Mesendoderm (in vitro differentiated cells): ENCODE measurements around the gene GBX1.

Experiments used
- DNase-seq: peaks from one replicate; pipeline ENCODE4 v3.0.0; 2013
- H2AK5ac ChIP-seq: 2 replicates; pipeline ENCODE4 v1.6.1; 2013; ENCODE audit warnings: low read length, inconsistent platforms
- H2BK120ac ChIP-seq: 2 replicates; pipeline ENCODE4 v1.6.1; 2013; ENCODE audit warnings: low read depth, mild to moderate bottlenecking, low read length, moderate library complexity, mixed read lengths
- H2BK15ac ChIP-seq: replicated peaks from 2 replicates; pipeline ENCODE4 v1.6.1; 2013; ENCODE audit warnings: low read depth, mild to moderate bottlenecking, moderate library complexity
- H2BK5ac ChIP-seq: 2 replicates; pipeline ENCODE4 v1.6.1; 2013; ENCODE audit warnings: low read length, inconsistent platforms
- H3K18ac ChIP-seq: 2 replicates; pipeline ENCODE4 v1.6.1; 2013; ENCODE audit warnings: mild to moderate bottlenecking, low read length, mixed read lengths
- H3K23ac ChIP-seq: one replicate; pipeline ENCODE4 v1.6.1; 2013; ENCODE audit warnings: low read length
- H3K27ac ChIP-seq: 2 replicates; pipeline ENCODE4 v1.5.1; 2013; ENCODE audit warnings: low read depth, mild to moderate bottlenecking, inconsistent platforms, low read length, moderate library complexity
- H3K27me3 ChIP-seq: 2 replicates; pipeline ENCODE4 v1.6.1; 2013; ENCODE audit warnings: low read length, control low read depth, mild to moderate bottlenecking, inconsistent platforms; ENCODE audit not compliant: insufficient read depth, poor library complexity
- H3K36me3 ChIP-seq: 2 replicates; pipeline ENCODE4 v1.6.1; 2013; ENCODE audit warnings: low read length, inconsistent platforms; ENCODE audit not compliant: control insufficient read depth, insufficient read depth
- H3K4ac ChIP-seq: one replicate; pipeline ENCODE4 v1.6.1; 2013; ENCODE audit warnings: low read depth, mild to moderate bottlenecking, low read length, moderate library complexity
- H3K4me1 ChIP-seq: 2 replicates; pipeline ENCODE4 v1.6.1; 2013; ENCODE audit warnings: low read depth, low read length, inconsistent platforms; ENCODE audit not compliant: control insufficient read depth
- H3K4me2 ChIP-seq: 2 replicates; pipeline ENCODE4 v1.6.1; 2013; ENCODE audit warnings: low read length
- H3K4me3 ChIP-seq: 2 replicates; pipeline ENCODE4 v1.5.1; 2013; ENCODE audit warnings: mild to moderate bottlenecking, low read length
- H3K56ac ChIP-seq: one replicate; pipeline ENCODE4 v1.6.1; 2013; ENCODE audit warnings: low read length
- H3K79me1 ChIP-seq: 2 replicates; pipeline ENCODE4 v1.6.1; 2013; ENCODE audit warnings: low read length, inconsistent platforms
- H3K79me2 ChIP-seq: 2 replicates; pipeline ENCODE4 v1.6.1; 2013; ENCODE audit warnings: mild to moderate bottlenecking, low read length; ENCODE audit not compliant: control insufficient read depth, insufficient read depth
- H3K9ac ChIP-seq: 2 replicates; pipeline ENCODE4 v1.6.1; 2013; ENCODE audit warnings: low read length, inconsistent platforms
- H4K5ac ChIP-seq: one replicate; pipeline ENCODE4 v1.6.1; 2013; ENCODE audit warnings: low read length
- H4K8ac ChIP-seq: one replicate; pipeline ENCODE4 v1.6.1; 2013; ENCODE audit warnings: low read depth, mild to moderate bottlenecking, control low read depth, low read length, moderate library complexity
- WGBS: extraction: QIAGEN DNeasy Blood & Tissue Kit; methylation state at CpG from one replicate; pipeline ENCODE4 v1.1.7; 2013; ENCODE audit warnings: low lambda C conversion rate, missing lambda C conversion rate; ENCODE audit not compliant: insufficient coverage; ENCODE audit errors: extremely low coverage; 5-methylcytosine and 5-hydroxymethylcytosine counted together

The GBX1 gene

DNA sequence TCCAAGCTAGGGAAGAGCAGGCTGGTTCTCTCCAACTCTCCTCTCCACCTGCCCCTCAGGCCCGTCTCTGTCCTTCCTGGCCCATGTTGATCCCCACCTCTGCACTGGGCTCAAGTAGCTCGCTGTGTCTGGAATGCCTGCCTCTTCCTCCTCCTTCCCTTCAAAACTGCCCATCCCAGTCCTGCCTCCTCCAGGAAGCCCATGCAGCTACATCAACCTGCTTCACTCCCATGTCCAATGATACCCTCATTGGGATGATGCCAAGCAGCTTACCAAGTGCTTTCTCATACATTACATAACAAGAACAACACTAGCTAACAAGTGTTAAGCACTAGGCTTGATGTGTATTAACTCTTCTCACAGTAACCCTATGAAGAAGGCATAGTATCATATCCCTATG is 11.3 kb upstream of the GBX1 start:
- no peak overlapping the region for H3K9ac ChIP-seq
- H3K18ac ChIP-seq: no peak overlapping the region
- H3K79me2 ChIP-seq: no peaks in the 10 kb centered on the region
- no peak for DNase-seq
- H3K27me3 ChIP-seq: no peaks in the 10 kb centered on the region
- no peak overlapping the region for H3K4me2 ChIP-seq
- H2BK120ac ChIP-seq: no peak overlapping the region
- H3K36me3 ChIP-seq: no peaks in the 10 kb centered on the region
- H3K79me1 ChIP-seq: no peaks in the 10 kb centered on the region
- H3K27ac ChIP-seq: no peak overlapping the region
- H2BK5ac ChIP-seq: no peak overlapping the region
- no peak overlapping the region for H3K4ac ChIP-seq
- no peak overlapping the region for H4K8ac ChIP-seq
- H3K23ac ChIP-seq: no peak overlapping the region
- no peaks in the 10 kb centered on the region for H3K4me1 ChIP-seq
- no peak overlapping the region for H2AK5ac ChIP-seq
- no CpG with 5 or more reads among the region's 2 CpGs for WGBS
- peak overlapping the region; percentile 3 for H3K56ac ChIP-seq
- no peak overlapping the region for H2BK15ac ChIP-seq
- no peak overlapping the region for H3K4me3 ChIP-seq
- no peak overlapping the region for H4K5ac ChIP-seq

DNA sequence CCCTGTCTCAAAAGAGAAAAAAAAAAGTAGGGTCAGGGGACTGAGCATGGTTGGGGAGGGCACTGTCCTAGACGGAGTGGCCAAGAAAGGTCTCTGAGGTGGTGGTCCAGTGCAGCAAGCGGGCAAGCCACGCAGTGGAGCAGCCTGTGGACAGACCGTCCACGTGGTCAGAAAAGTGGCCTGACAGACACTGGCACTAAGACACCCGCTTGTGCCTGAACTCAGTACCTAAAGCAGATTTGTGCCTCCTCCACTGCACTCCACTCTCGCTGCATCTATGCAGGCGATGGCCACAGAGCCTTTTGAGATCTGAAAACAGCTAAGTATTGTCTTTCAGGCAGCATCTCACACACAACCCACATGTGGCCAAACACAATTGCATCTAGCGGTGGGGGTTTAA is 10.7 kb upstream of the GBX1 start:
- Histone ChIP-seq H2AK5ac (no peak overlapping the region), H4K5ac (no peak overlapping the region), H3K4me1 (no peaks in the 10 kb centered on the region), H2BK5ac (no peak overlapping the region), H3K9ac (no peak overlapping the region), H2BK15ac (no peak overlapping the region), H3K18ac (no peak overlapping the region), H3K4me2 (no peak overlapping the region), H3K4ac (no peak overlapping the region), H3K23ac (no peak overlapping the region), H3K27ac (no peak overlapping the region), H3K27me3 (peaks cover 1% of the 10 kb centered on the region), H2BK120ac (no peak overlapping the region), H3K4me3 (no peak overlapping the region), H4K8ac (no peak overlapping the region), H3K56ac (no peak overlapping the region), H3K36me3 (no peaks in the 10 kb centered on the region), H3K79me1 (no peaks in the 10 kb centered on the region), H3K79me2 (no peaks in the 10 kb centered on the region)
- DNase-seq: no peak
- WGBS: no CpG with 5 or more reads among the region's 9 CpGs

- Histone ChIP-seq H3K27me3 (peaks cover 5% of the 10 kb centered on the region), H3K27ac (no peak overlapping the region), H2BK120ac (no peak overlapping the region), H3K4ac (no peak overlapping the region), H2BK5ac (no peak overlapping the region), H3K18ac (no peak overlapping the region), H3K79me1 (no peaks in the 10 kb centered on the region), H3K79me2 (no peaks in the 10 kb centered on the region), H3K4me3 (no peak overlapping the region), H2AK5ac (no peak overlapping the region), H3K4me1 (no peaks in the 10 kb centered on the region), H2BK15ac (no peak overlapping the region), H3K56ac (no peak overlapping the region), H3K36me3 (no peaks in the 10 kb centered on the region), H4K8ac (no peak overlapping the region), H3K4me2 (no peak overlapping the region), H3K9ac (no peak overlapping the region), H4K5ac (no peak overlapping the region), H3K23ac (no peak overlapping the region)
- no CpG with 5 or more reads among the region's 1 CpG for WGBS
- no peak for DNase-seq
These were observed 9.8 kb upstream of the GBX1 start for GRCh38 chr7:151177310-151177709.

DNA sequence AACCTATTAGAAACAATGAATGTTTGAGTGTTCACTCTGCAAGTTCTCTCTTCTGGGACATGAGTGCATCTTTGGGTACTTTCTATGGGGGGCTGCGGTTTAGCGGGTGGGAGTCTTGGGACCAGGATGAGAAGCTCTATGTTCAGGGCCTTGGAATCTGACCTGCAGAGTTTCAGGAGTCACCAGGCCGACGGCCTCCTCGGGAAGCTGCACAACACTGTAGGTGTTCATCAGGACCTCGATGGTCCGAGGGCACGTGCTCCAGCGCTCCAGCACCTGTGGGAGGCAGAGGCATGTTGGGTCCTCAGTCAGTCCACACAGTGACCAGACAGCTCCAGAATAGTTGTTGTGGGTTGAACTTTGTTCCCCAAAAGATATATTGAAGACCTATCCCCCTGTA is 8.9 kb upstream of the GBX1 start:
- no peaks in the 10 kb centered on the region for H3K79me1 ChIP-seq
- H4K8ac ChIP-seq: no peak overlapping the region
- no peak overlapping the region for H3K4me3 ChIP-seq
- DNase-seq: no peak
- no peak overlapping the region for H2BK5ac ChIP-seq
- no peak overlapping the region for H3K27ac ChIP-seq
- no peak overlapping the region for H3K4ac ChIP-seq
- H3K27me3 ChIP-seq: peaks cover 5% of the 10 kb centered on the region
- H3K18ac ChIP-seq: no peak overlapping the region
- H3K23ac ChIP-seq: no peak overlapping the region
- no peak overlapping the region for H3K9ac ChIP-seq
- H2BK15ac ChIP-seq: no peak overlapping the region
- H3K4me2 ChIP-seq: no peak overlapping the region
- H2AK5ac ChIP-seq: no peak overlapping the region
- H3K36me3 ChIP-seq: no peaks in the 10 kb centered on the region
- H2BK120ac ChIP-seq: no peak overlapping the region
- no peaks in the 10 kb centered on the region for H3K4me1 ChIP-seq
- WGBS: no CpG with 5 or more reads among the region's 9 CpGs
- no peak overlapping the region for H3K56ac ChIP-seq
- no peaks in the 10 kb centered on the region for H3K79me2 ChIP-seq
- no peak overlapping the region for H4K5ac ChIP-seq

DNA sequence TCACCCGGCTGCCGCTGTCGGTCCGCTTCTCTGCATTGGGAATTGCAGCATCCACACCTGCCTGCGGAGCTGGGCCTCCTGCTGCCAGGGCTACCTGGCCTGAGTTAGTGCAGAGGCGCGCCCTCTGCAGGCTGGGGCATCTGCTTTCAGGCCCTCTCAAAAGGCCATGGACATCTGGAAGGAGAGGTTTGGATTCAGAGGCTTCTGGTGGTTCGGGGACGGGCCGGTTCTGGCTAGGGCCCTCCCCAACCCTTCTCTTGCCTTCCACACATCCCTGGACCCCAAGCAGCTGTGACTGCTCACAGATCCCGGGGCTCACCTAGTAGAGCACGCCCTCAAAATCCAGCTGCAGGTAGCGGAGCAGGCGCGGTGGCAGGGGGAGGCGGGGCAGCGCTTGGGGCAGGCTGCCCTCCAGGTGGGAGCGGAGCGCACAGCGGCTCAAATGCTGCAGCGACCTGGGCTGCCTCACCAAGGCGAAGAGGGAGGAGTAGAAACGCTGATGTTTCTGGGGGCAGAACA is 8.4 kb upstream of the GBX1 start:
- peaks cover 5% of the 10 kb centered on the region for H3K27me3 ChIP-seq

GRCh38 chr7:151175047-151175792 is 7.7 kb upstream of the GBX1 start:
- no peak overlapping the region for H3K56ac ChIP-seq
- no peak overlapping the region for H2BK120ac ChIP-seq
- no peak overlapping the region for H2BK15ac ChIP-seq
- no peaks in the 10 kb centered on the region for H3K4me1 ChIP-seq
- H4K8ac ChIP-seq: no peak overlapping the region
- H4K5ac ChIP-seq: no peak overlapping the region
- H2AK5ac ChIP-seq: no peak overlapping the region
- no peak overlapping the region for H3K4me2 ChIP-seq
- H3K36me3 ChIP-seq: no peaks in the 10 kb centered on the region
- no peak overlapping the region for H3K27ac ChIP-seq
- no peaks in the 10 kb centered on the region for H3K79me1 ChIP-seq
- no peak overlapping the region for H3K23ac ChIP-seq
- no peak overlapping the region for H2BK5ac ChIP-seq
- no peak for DNase-seq
- no peak overlapping the region for H3K9ac ChIP-seq
- H3K18ac ChIP-seq: no peak overlapping the region
- H3K27me3 ChIP-seq: peaks cover 6% of the 10 kb centered on the region
- no peak overlapping the region for H3K4me3 ChIP-seq
- H3K79me2 ChIP-seq: no peaks in the 10 kb centered on the region
- no CpG with 5 or more reads among the region's 16 CpGs for WGBS
- H3K4ac ChIP-seq: no peak overlapping the region

More for the DNA sequence above, 8.4 kb upstream of the GBX1 start:
- no peaks in the 10 kb centered on the region for H3K79me2 ChIP-seq
- H3K18ac ChIP-seq: no peak overlapping the region
- no peak overlapping the region for H3K56ac ChIP-seq
- H2BK15ac ChIP-seq: no peak overlapping the region
- no peaks in the 10 kb centered on the region for H3K4me1 ChIP-seq
- H3K27ac ChIP-seq: no peak overlapping the region
- H3K4me3 ChIP-seq: no peak overlapping the region
- no peak overlapping the region for H2BK120ac ChIP-seq
- no peak overlapping the region for H3K4me2 ChIP-seq
- H3K4ac ChIP-seq: no peak overlapping the region
- H2AK5ac ChIP-seq: no peak overlapping the region
- WGBS: no CpG with 5 or more reads among the region's 23 CpGs
- no peaks in the 10 kb centered on the region for H3K36me3 ChIP-seq
- DNase-seq: no peak
- no peak overlapping the region for H3K9ac ChIP-seq
- H4K5ac ChIP-seq: no peak overlapping the region
- H3K23ac ChIP-seq: no peak overlapping the region
- H4K8ac ChIP-seq: no peak overlapping the region
- H2BK5ac ChIP-seq: no peak overlapping the region
- no peaks in the 10 kb centered on the region for H3K79me1 ChIP-seq
